ENCODE measurements around the gene POLR3K. TPM values are rescaled to one million over a fixed set of nuclear protein-coding genes. Genes with fewer than 3 reads are reported as not detected.

Gene POLR3K
- total RNA-seq, 1 experiment from 2014 or later: 53.6 TPM

GRCh38 chr16:89391-90302 is 36.2 kb upstream of the POLR3K start:
- Histone ChIP-seq H3K56ac (ENCODE audit: insufficient read length, low read depth, low read length) (no peak overlapping the region), H3K27me3 (ENCODE audit: insufficient read depth, low read length) (no peaks in the 10 kb centered on the region), H3K4ac (ENCODE audit: low read depth, low read length) (no peak overlapping the region), H2AFZ (ENCODE audit: low read length) (no peak overlapping the region), H3K79me2 (ENCODE audit: insufficient read depth, low read length) (no peaks in the 10 kb centered on the region), H4K8ac (replicated peaks; ENCODE audit: insufficient read length, low read depth, low read length) (no peak overlapping the region), H3K79me1 (ENCODE audit: insufficient read depth, low read depth, low read length, poor library complexity, severe bottlenecking) (no peaks in the 10 kb centered on the region), H2BK12ac (ENCODE audit: insufficient read length, low read depth, low read length) (no peak overlapping the region), H3K27ac (ENCODE audit: insufficient read length, low read depth, low read length) (no peak overlapping the region), H2BK120ac (ENCODE audit: low read depth, low read length, poor library complexity, severe bottlenecking) (no peak overlapping the region), H3K23me2 (ENCODE audit: insufficient read length, low read depth, low read length, poor library complexity, severe bottlenecking) (no peaks in the 10 kb centered on the region), H3K14ac (ENCODE audit: insufficient read depth, low read length) (no peak overlapping the region), H3K23ac (ENCODE audit: insufficient read length, low read depth, low read length) (no peak overlapping the region), H3K9ac (ENCODE audit: extremely low read depth, insufficient read length, low read length) (no peak overlapping the region), H4K20me1 (ENCODE audit: control insufficient read depth, insufficient read depth, insufficient read length) (no peaks in the 10 kb centered on the region), H4K5ac (ENCODE audit: insufficient read length, low read depth, low read length) (no peak overlapping the region), H2AK5ac (ENCODE audit: insufficient read length, low read length) (no peak overlapping the region), H3T11ph (ENCODE audit: low read length) (no peak overlapping the region), H4K91ac (ENCODE audit: insufficient read length, low read depth, low read length) (no peak overlapping the region), H2BK5ac (ENCODE audit: insufficient read length, low read length) (no peak overlapping the region), H3K4me2 (ENCODE audit: insufficient read depth, insufficient read length, low read length) (no peak overlapping the region), H3K4me1 (ENCODE audit: insufficient read depth, low read length) (no peaks in the 10 kb centered on the region), H3K18ac (ENCODE audit: insufficient read length, low read depth, low read length) (no peak overlapping the region), H2BK20ac (ENCODE audit: low read depth, low read length, poor library complexity, severe bottlenecking) (no peak overlapping the region), H2BK15ac (ENCODE audit: low read depth, low read length) (no peak overlapping the region), H3K9me3 (ENCODE audit: control insufficient read depth, low read depth, low read length) (no peaks in the 10 kb centered on the region)
- Mint-ChIP-seq H3K4me3 (no peak overlapping the region), H3K27me3 (ENCODE audit: low read depth) (no peaks in the 10 kb centered on the region), H3K36me3 (ENCODE audit: insufficient read depth in 1 of 3, low read depth in 3 of 3) (peaks cover 4 to 44% (median 26%) of the 10 kb centered on the region in 3 experiments), H3K4me1 (peaks cover 0 to 2% of the 10 kb centered on the region in 2 experiments; a peak in 1 of 4 replicates), H3K27ac (no peak overlapping the region), H3K9me3 (no peaks in the 10 kb centered on the region)
- TF ChIP-seq CTCF (conservative IDR thresholded peaks at IDR 0.05): no peak
- DNase-seq: no peak
- no CpG with 5 or more reads among the region's 30 CpGs for whole genome bisulfite sequencing (ENCODE audit: extremely low coverage, insufficient read length, low lambda C conversion rate)

Measured in H9 (cell line).